Left lung (tissue), 10 donors: ENCODE measurements around the gene PCSK4. TPM values are rescaled to one million over a fixed set of nuclear protein-coding genes. Genes with fewer than 3 reads are reported as not detected.
A peak's percentile ranks its signal among the peaks of the same experiment; 100 is the strongest.

ENCODE experiments used
- ATAC-seq: fragments of 200-7000 bp; cut with Tn5 transposase; one replicate; pipeline ENCODE4 v1.9.1; 2020; ENCODE audit warnings: moderate library complexity
- DNase-seq, 4 donors: peaks; one replicate each; pipeline ENCODE4 v3.0.0-alpha.2; 2013 to 2020
- H3K27ac ChIP-seq, 2 donors: fragments of 200-600 bp; sonication (generic) in 1 of 2; one replicate each; pipeline versions ENCODE4 v1.5.0 to v1.8.0; 2020 to 2021
- H3K27me3 ChIP-seq, 2 donors: fragments of 200-600 bp; sonication (generic) in 1 of 2; one replicate each; pipeline versions ENCODE4 v1.5.0 to v1.8.0; 2020 to 2021
- H3K36me3 ChIP-seq, 2 donors: fragments of 200-600 bp; sonication (generic) in 1 of 2; one replicate each; pipeline versions ENCODE4 v1.5.0 to v1.8.0; 2020 to 2021
- H3K4me1 ChIP-seq, 2 donors: fragments of 200-600 bp; one replicate each; pipeline ENCODE4 v1.8.0; 2021
- H3K4me3 ChIP-seq, 2 donors: fragments of 200-600 bp; sonication (generic) in 1 of 2; one replicate each; pipeline versions ENCODE4 v1.5.0 to v1.8.0; 2020 to 2021; ENCODE audit warnings: mild to moderate bottlenecking in 1 of 2
- H3K9me3 ChIP-seq, 2 donors: fragments of 200-600 bp; sonication (generic) in 1 of 2; one replicate each; pipeline versions ENCODE4 v1.5.0 to v1.8.0; 2020 to 2021
- intact Hi-C, 2 donors: fragments of 100-400 bp; cut with DNase I; formaldehyde crosslinking; loops; one replicate each; pipeline versions ENCODE4 v1.11.2 to v1.14.2; 2022
- polyA plus RNA-seq, 6 donors: library from polyadenylated mRNA; unstranded; fragments of 120-200 nt; gene quantifications; one replicate each; pipeline ENCODE4 v1.2.1, GENCODE V29; 2013; ENCODE audit not compliant: insufficient read length in 6 of 6
- total RNA-seq, 2 donors: library from RNA; stranded (reverse); fragmentation: NEBNext Ultra II Directional; extraction: Animal tissue kit (Norgen Biotek cat#: 25700); gene quantifications; one replicate each; pipeline ENCODE4 v1.2.1, GENCODE V29; 2021
- TF ChIP-seq, protein P1 (sequence below), 2 donors: fragments of 200-600 bp; sonication (generic) in 1 of 2; IDR thresholded peaks; one replicate each; pipeline versions ENCODE4 v1.5.0 to v1.8.0; 2021; ENCODE audit warnings: antibody characterized with exemption in 2 of 2
- donor health status: DM: no; HTN: yes; CAD: no.
- donor health status: DM: no; HTN: no; CAD: no.

Gene PCSK4
- total and polyA plus RNA-seq, 8 donors, result 1.9 to 6.1 (median 4.0) TPM

DNA sequence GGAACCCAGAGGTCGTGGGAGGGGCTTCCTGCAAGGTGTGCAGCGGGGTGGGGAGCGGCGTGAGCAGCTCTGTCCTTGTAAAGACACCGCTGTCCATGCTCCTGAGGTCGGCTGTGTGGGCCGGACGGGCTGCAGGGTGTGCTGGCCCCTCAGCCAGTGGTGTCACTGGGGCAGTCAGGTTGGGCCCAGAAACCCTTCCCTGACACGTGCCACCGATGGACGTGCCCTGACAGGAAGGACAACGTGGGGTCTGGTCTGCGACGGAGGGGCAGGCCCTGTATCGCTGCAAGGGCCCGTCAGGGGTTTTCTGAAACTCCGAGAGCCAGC is 56.1 kb downstream of the PCSK4 start:
- H3K36me3 ChIP-seq, result peaks cover 0 to 68% of the 10 kb centered on the region in 2 donors
- no peak for DNase-seq
- no peaks in the 10 kb centered on the region for H3K27me3 ChIP-seq
- peaks cover 0 to 8% of the 10 kb centered on the region in 2 donors for H3K4me1 ChIP-seq
- ATAC-seq, result no peak
- H3K27ac ChIP-seq, result no peak overlapping the region
- TF ChIP-seq, protein P1, sequence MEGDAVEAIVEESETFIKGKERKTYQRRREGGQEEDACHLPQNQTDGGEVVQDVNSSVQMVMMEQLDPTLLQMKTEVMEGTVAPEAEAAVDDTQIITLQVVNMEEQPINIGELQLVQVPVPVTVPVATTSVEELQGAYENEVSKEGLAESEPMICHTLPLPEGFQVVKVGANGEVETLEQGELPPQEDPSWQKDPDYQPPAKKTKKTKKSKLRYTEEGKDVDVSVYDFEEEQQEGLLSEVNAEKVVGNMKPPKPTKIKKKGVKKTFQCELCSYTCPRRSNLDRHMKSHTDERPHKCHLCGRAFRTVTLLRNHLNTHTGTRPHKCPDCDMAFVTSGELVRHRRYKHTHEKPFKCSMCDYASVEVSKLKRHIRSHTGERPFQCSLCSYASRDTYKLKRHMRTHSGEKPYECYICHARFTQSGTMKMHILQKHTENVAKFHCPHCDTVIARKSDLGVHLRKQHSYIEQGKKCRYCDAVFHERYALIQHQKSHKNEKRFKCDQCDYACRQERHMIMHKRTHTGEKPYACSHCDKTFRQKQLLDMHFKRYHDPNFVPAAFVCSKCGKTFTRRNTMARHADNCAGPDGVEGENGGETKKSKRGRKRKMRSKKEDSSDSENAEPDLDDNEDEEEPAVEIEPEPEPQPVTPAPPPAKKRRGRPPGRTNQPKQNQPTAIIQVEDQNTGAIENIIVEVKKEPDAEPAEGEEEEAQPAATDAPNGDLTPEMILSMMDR (IDR thresholded peaks at IDR 0.05), result no peak
- no peaks in the 10 kb centered on the region for H3K9me3 ChIP-seq
- intact Hi-C loops, result no loop called here
- no peak overlapping the region for H3K4me3 ChIP-seq

DNA sequence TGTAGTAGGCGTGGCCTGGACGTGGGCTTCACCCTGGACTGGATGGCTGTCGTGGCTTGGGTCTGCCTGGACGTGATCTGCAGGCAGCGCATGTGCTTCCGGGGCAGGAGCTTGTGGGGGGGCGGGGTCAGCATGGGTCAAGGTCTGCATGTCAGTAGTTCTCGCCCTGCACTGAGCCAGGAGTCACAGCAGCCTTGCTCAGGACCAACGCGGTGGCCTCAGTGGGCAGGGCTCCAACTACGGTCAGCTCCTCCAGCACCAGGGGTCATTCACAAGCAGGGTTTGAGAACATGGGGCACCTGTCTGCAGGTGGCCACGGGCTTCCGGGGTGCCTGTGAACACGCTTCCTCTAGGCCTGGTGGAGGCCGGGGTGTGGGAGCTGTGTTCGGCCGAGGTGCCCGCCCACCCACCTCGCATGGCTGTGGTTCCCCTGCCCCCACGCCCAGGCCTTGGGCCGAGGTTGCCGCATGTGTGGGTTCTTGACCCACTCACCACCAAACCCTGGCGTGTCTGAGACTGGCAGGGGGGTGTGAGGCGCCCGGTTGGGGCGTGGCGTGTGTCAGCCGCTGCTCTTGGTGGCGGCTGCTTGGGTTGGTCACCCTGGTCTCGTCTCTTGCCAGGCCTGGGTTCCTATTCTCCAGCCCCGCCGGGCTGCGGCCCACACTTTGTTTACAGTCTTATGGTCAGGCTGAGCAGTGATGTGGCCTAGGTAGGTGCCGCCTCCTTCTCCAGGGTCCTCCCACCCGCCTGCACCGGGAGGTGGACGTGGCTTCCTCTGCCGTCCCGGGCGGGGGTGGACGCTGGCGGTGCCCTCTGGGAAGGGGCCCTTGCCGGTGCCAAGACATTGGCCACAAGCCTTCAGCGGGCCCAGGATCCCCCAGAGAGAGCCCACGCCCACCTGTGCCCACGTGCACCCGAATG is 56.8 kb downstream of the PCSK4 start:
- Histone ChIP-seq H3K9me3 (no peaks in the 10 kb centered on the region), H3K4me1 (peaks cover 0 to 7% of the 10 kb centered on the region in 2 donors), H3K27me3 (no peaks in the 10 kb centered on the region), H3K36me3 (peaks cover 0 to 74% of the 10 kb centered on the region in 2 donors), H3K27ac (no peak overlapping the region), H3K4me3 (no peak overlapping the region)
- TF ChIP-seq, protein P1 (IDR thresholded peaks at IDR 0.05), result no peak
- peak in 1 of 4 donors; percentile 76 for DNase-seq
- intact Hi-C loops, result no loop called here
- no peak for ATAC-seq

DNA sequence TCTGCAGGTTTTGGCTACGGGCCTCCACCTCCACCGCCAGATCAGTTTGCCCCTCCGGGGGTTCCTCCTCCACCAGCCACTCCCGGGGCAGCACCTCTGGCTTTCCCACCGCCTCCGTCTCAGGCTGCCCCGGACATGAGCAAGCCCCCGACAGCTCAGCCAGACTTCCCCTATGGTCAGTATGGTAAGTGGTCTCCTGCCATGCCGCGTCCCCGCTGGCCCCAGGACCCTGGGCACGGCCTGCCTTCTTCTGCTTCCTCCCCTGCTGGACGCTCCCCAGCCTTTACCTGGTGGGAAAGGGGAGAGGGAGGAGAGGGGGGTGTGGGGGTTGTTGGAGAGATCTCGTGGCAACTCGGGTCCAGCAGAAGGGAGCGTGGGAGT is 57.7 kb downstream of the PCSK4 start:
- Histone ChIP-seq H3K27me3 (no peaks in the 10 kb centered on the region), H3K36me3 (peaks cover 0 to 83% of the 10 kb centered on the region in 2 donors), H3K4me3 (no peak overlapping the region), H3K27ac (no peak overlapping the region), H3K9me3 (no peaks in the 10 kb centered on the region), H3K4me1 (peaks cover 0 to under 1% of the 10 kb centered on the region in 2 donors)
- no peak for ATAC-seq
- intact Hi-C loops, result no loop called here
- TF ChIP-seq, protein P1 (IDR thresholded peaks at IDR 0.05), result no peak
- no peak for DNase-seq

DNA sequence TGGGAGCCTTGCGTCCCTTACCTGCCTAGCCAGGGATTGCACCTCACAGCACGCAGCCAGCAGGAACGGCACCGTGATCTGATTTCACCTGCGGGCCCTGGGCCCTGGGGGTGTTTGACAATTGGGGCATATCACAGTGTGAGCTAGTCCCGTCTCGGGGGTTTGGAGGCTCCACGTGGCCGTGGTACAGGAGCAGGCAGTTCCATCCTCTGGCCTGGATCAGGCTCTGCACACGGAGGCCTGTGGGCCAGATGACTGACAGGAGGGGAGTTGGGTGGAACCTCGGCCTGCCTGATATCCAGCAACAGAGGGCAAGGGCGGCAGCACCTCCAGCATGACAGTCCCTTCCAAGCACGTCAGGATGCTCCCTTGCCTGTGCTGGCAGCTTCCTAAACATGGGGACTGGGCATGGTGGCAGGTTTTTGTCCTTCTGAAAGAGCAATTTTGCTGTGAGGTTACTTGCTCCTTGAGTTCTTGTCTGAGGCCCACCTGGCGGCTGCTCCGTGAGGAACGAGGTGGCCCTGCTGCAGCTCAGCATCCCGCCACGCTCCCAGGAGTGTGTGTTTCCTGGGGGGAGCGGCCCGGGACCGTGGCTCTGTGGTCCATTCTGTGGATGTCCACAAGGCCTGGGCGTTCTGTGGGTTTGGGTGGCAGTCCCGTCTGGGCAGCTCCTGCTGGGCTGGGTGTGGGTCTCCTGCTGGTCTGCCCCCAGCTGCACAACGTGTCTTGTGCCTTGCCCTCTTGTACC is 58.2 kb downstream of the PCSK4 start:
- DNase-seq (no peak), ATAC-seq (no peak)
- Histone ChIP-seq H3K36me3 (peaks cover 0 to 89% of the 10 kb centered on the region in 2 donors), H3K4me3 (no peak overlapping the region), H3K9me3 (no peaks in the 10 kb centered on the region), H3K27me3 (no peaks in the 10 kb centered on the region), H3K4me1 (no peaks in the 10 kb centered on the region), H3K27ac (no peak overlapping the region)
- intact Hi-C loops, result no loop called here
- TF ChIP-seq, protein P1 (IDR thresholded peaks at IDR 0.05), result no peak

Other genes starting within 250 kb of the PCSK4 start
- gene ATP5F1D, start 248.6 kb downstream of the PCSK4 start, total RNA-seq, result 100 to 1,000 TPM; 139 to 161 TPM
- 100 to 1,000 TPM in 1 of 6 donors, 10 to 100 TPM in 5; 55.0 to 107 (median 71.8) TPM for gene ATP5F1D, start 248.6 kb downstream of the PCSK4 start, polyA plus RNA-seq
- gene MIDN, start 241.8 kb downstream of the PCSK4 start, total RNA-seq, result 100 to 1,000 TPM in 1 of 2 donors, 10 to 100 TPM in 1; 87.4 to 115 TPM
- 10 to 100 TPM; 34.3 to 64.9 (median 53.0) TPM for gene MIDN, start 241.8 kb downstream of the PCSK4 start, polyA plus RNA-seq
- 100 to 1,000 TPM; 220 to 235 TPM for gene CIRBP, start 221.0 kb downstream of the PCSK4 start, total RNA-seq
- 1,000 to 10,000 TPM in 3 of 6 donors, 100 to 1,000 TPM in 3; 873 to 1,079 (median 988) TPM for gene CIRBP, start 221.0 kb downstream of the PCSK4 start, polyA plus RNA-seq
- 10 to 100 TPM; 48.0 to 58.7 TPM for gene FAM174C, start 214.8 kb downstream of the PCSK4 start, total RNA-seq
- 10 to 100 TPM; 10.6 to 22.2 (median 17.2) TPM for gene FAM174C, start 214.8 kb downstream of the PCSK4 start, polyA plus RNA-seq
- gene EFNA2, start 204.5 kb downstream of the PCSK4 start, total RNA-seq, result under 1 TPM in 1 of 2 donors, not detected in 1; 0.52 TPM
- 1 to 10 TPM in 3 of 6 donors, under 1 TPM in 3; 0.48 to 2.0 (median 1.1) TPM for gene EFNA2, start 204.5 kb downstream of the PCSK4 start, polyA plus RNA-seq
- gene NDUFS7, start 106.4 kb downstream of the PCSK4 start, total RNA-seq, result 10 to 100 TPM; 84.4 to 85.4 TPM
- 10 to 100 TPM; 30.3 to 50.6 (median 36.6) TPM for gene NDUFS7, start 106.4 kb downstream of the PCSK4 start, polyA plus RNA-seq
- gene GAMT, start 88.8 kb downstream of the PCSK4 start, total RNA-seq, result 10 to 100 TPM in 1 of 2 donors, 1 to 10 TPM in 1; 5.9 to 19.2 TPM
- gene GAMT, start 88.8 kb downstream of the PCSK4 start, polyA plus RNA-seq, result 10 to 100 TPM; 19.4 to 26.1 (median 24.3) TPM
- gene DAZAP1, start 82.8 kb downstream of the PCSK4 start, total RNA-seq, result 100 to 1,000 TPM in 1 of 2 donors, 10 to 100 TPM in 1; 87.6 to 132 TPM
- 100 to 1,000 TPM in 1 of 6 donors, 10 to 100 TPM in 5; 86.4 to 108 (median 93.7) TPM for gene DAZAP1, start 82.8 kb downstream of the PCSK4 start, polyA plus RNA-seq
- 100 to 1,000 TPM; 942 to 951 TPM for gene RPS15, start 52.0 kb downstream of the PCSK4 start, total RNA-seq
- 100 to 1,000 TPM; 673 to 987 (median 817) TPM for gene RPS15, start 52.0 kb downstream of the PCSK4 start, polyA plus RNA-seq
- gene APC2, start 40.2 kb downstream of the PCSK4 start, total RNA-seq, result under 1 TPM; 0.06 to 0.10 TPM
- gene APC2, start 40.2 kb downstream of the PCSK4 start, polyA plus RNA-seq, result 1 to 10 TPM in 3 of 6 donors, under 1 TPM in 3; 0.42 to 1.4 (median 0.91) TPM
- 10 to 100 TPM; 31.1 to 32.2 TPM for gene C19orf25, start 11.1 kb downstream of the PCSK4 start, total RNA-seq
- gene C19orf25, start 11.1 kb downstream of the PCSK4 start, polyA plus RNA-seq, result 10 to 100 TPM; 17.7 to 27.8 (median 22.8) TPM
- 1 to 10 TPM; 1.6 to 2.0 TPM for gene REEP6, start 831 bp upstream of the PCSK4 start, total RNA-seq
- 1 to 10 TPM; 3.1 to 5.9 (median 3.8) TPM for gene REEP6, start 831 bp upstream of the PCSK4 start, polyA plus RNA-seq
- gene ADAMTSL5, start 22.7 kb upstream of the PCSK4 start, total RNA-seq, result 1 to 10 TPM; 3.0 to 5.3 TPM
- under 1 TPM; 0.32 to 0.86 (median 0.53) TPM for gene ADAMTSL5, start 22.7 kb upstream of the PCSK4 start, polyA plus RNA-seq
- gene PLK5, start 33.7 kb upstream of the PCSK4 start, total RNA-seq, result not detected
- under 1 TPM; 0.09 to 0.32 (median 0.18) TPM for gene PLK5, start 33.7 kb upstream of the PCSK4 start, polyA plus RNA-seq
- 10 to 100 TPM; 25.2 to 42.6 TPM for gene MEX3D, start 78.0 kb upstream of the PCSK4 start, total RNA-seq
- 10 to 100 TPM; 15.8 to 34.1 (median 26.1) TPM for gene MEX3D, start 78.0 kb upstream of the PCSK4 start, polyA plus RNA-seq
- 10 to 100 TPM; 64.7 to 91.9 TPM for gene MBD3, start 102.5 kb upstream of the PCSK4 start, total RNA-seq
- gene MBD3, start 102.5 kb upstream of the PCSK4 start, polyA plus RNA-seq, result 10 to 100 TPM; 40.4 to 70.7 (median 54.4) TPM
- 100 to 1,000 TPM; 200 to 232 TPM for gene UQCR11, start 115.1 kb upstream of the PCSK4 start, total RNA-seq
- gene UQCR11, start 115.1 kb upstream of the PCSK4 start, polyA plus RNA-seq, result 100 to 1,000 TPM in 1 of 6 donors, 10 to 100 TPM in 5; 60.4 to 103 (median 79.5) TPM
- gene TCF3, start 162.3 kb upstream of the PCSK4 start, total RNA-seq, result 10 to 100 TPM; 57.9 to 67.1 TPM
- gene TCF3, start 162.3 kb upstream of the PCSK4 start, polyA plus RNA-seq, result 100 to 1,000 TPM; 103 to 149 (median 128) TPM